Fibroblast of mammary gland (primary cell): Measurements from ENCODE around the gene WNT9B.

Experiments
- DNase-seq: peaks from one replicate; pipeline ENCODE4 v3.0.0-alpha.2; 2010; ENCODE audit warnings: low read depth
- H3K4me3 ChIP-seq: 2 replicates; pipeline ENCODE4 v1.5.1; 2011; ENCODE audit warnings: low read depth, mild to moderate bottlenecking, low read length, moderate library complexity; ENCODE audit not compliant: control insufficient read depth
- TF ChIP-seq, protein P1 (sequence below): conservative IDR thresholded peaks from 2 replicates; pipeline ENCODE4 v1.5.1; 2011; ENCODE audit warnings: low read depth, low read length, inconsistent platforms; ENCODE audit not compliant: control insufficient read depth, insufficient read depth

WNT9B gene

DNA sequence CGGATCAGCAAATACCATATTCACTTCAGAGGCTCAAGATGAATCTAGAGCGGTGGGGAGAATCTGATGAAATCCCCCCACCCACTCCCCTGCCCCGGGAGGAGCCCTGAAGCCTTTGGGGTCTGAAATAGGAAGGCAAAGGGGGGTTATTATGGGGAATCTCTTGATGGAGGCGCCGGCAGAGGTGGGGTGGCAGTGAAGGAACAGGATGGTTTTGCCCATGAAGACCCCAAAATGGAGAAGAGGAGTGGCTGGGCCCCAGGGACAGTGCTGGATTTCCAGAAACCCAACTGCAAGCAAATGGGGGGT lies 33.5 kb upstream of the WNT9B start:
- DNase-seq = no peak
- TF ChIP-seq, protein P1, sequence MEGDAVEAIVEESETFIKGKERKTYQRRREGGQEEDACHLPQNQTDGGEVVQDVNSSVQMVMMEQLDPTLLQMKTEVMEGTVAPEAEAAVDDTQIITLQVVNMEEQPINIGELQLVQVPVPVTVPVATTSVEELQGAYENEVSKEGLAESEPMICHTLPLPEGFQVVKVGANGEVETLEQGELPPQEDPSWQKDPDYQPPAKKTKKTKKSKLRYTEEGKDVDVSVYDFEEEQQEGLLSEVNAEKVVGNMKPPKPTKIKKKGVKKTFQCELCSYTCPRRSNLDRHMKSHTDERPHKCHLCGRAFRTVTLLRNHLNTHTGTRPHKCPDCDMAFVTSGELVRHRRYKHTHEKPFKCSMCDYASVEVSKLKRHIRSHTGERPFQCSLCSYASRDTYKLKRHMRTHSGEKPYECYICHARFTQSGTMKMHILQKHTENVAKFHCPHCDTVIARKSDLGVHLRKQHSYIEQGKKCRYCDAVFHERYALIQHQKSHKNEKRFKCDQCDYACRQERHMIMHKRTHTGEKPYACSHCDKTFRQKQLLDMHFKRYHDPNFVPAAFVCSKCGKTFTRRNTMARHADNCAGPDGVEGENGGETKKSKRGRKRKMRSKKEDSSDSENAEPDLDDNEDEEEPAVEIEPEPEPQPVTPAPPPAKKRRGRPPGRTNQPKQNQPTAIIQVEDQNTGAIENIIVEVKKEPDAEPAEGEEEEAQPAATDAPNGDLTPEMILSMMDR = no peak
- H3K4me3 ChIP-seq = no peak overlapping the region

DNA sequence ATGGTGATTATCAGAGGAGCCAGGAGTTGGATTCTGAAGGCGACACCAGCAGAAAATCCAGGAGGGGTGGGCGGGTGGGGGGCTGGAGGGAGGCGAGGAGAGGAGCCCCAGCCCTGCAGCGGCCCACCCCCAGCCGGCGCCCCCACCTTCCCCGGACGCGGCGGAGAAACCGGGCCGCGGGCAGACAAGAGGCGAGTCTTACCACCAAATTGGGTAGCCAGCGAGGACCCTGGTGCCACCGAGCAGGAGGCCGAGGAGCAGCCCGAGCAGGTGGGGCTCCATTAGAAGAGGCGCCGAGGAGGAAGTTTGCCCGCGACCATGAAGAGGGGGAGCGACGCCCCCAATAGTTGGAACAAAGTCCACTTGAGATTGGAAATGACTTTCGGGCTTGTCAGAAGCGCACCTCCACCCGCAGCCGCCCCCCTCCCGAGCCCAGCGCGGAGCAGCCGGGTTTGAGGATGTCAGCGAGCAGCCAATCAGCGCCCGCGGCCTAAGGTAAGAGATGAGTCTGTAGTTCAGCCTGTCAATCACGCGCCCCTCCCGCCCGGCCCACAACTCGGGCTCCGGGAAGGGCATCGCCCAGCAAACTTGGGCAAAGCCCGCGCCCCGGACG lies 33.0 kb upstream of the WNT9B start, which contains the start of gene WNT3:
Gene WNT3, minus strand, starts transcription at position 377 of the 613 bp plus-strand sequence. Its CDS starts 95 bp downstream, at position 282.
- TF ChIP-seq, protein P1 = no peak
- no peak for DNase-seq
- H3K4me3 ChIP-seq = no peak within 1 kb of the TSS

DNA sequence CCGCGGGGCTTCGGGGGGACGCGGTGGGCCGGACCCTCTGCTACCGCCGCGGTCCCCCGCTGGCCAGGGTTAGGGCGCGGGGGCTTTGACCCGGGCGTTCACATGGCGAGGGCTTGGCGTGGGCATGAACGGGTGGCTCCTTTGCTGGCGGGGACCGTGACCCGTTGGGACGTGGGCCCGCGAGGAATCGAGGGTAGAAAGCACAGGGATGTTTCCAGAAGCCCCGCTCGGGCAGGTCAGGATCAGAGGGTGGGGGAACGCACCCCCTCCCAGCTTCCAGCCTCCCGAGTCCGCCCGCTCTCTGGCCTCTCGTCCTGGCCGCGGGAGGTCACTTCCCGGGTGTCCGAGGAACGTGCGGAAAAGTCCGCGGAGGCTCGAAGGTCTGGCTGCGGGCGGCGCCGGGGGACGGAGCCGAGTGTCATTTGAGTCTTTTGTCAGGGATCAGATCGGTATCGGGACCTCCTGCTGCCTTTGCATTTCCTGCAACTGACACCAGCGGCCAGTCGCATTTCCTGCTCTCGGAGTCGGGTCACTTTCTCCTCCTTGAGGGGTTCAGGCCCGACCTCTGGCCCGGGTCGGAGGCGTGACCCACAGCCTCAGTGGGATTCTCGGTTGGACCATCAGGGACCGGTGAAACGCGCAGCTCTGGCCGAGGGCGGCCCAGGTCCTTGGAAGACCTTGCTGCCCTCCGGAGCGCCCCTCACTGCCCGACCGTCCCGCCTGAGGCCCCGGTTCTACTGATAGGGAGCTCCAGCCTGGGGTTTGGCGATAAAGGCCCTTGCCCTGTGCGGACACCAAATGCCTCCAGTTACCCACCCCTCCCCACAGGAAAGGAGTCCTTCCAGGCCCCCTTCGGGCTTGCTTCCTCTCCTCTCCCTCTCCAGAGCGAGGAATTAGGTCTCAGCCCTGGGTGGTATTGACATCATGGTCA lies 32.2 kb upstream of the WNT9B start:
- TF ChIP-seq, protein P1 = no peak
- H3K4me3 ChIP-seq = no peak overlapping the region
- DNase-seq = no peak

DNA sequence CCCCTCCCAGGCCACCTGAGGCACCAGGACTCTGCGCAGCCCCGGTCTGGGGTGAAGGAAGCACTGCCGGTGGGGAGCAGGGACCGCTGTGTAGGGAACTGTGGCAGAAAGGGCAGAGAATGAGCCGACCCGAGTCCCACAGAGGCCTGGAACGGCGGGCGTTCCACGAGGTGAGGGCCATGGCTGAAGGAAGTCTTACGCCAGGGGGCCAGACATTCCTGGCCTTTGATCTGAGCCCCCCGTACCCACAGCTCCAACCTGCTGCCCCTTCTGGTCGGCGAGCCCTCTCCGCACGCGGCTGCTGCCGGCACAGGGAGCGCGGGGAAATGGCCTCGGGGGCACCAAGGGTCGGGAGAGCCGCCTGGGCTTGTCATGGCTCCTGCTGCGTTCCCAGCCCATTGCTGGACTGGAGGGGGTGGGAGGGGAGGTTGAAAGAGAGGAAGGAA lies 31.5 kb upstream of the WNT9B start:
- TF ChIP-seq, protein P1 = no peak
- DNase-seq = no peak
- no peak overlapping the region for H3K4me3 ChIP-seq

DNA sequence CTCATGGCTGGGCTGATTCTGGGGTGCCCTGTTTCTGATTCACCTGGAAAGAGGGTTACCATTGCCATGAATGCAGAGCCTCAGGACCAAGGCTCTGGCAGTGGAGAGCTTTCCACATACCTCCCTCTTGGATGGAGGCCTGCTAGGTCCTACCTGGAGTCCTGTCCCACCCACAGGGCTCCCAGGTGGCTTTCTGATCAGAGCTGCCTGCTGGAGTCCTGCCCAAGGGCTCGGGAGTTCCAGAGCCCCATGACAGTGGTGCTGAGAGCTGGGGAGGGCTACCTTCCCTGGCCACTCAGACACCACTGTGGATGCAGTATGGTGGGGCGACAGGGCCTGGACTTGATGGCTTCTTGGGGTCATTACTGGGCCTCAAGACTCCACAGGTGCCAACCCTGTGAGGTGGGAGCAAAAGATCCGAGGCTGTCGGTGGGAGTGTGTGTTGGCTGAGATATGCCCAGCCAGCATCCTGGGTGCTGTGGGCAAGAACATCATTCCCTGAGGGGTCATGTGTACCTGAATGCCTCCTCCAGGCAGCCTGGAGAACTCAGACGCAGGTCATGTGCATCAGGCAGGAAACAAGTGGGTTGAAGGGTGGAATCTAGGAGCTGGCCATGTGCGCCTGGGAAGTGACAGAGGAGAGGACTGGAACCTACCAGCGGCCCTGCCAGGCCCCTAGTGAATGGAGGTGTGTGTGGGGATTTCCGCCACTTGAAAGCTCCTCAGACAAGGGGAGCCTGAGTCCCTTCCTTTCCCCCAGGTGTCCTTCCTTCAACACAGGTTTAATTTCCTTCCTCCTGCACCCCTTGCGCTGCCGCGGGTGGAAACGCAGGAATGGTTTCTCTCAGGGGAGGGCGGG lies 30.6 kb upstream of the WNT9B start:
- TF ChIP-seq, protein P1 = no peak
- DNase-seq = no peak
- no peak overlapping the region for H3K4me3 ChIP-seq
